GM19238 (cell line): ENCODE results near the gene NMUR2.

Experiments
- DNase-seq: peaks from one replicate; pipeline ENCODE4 v3.0.0; 2011; ENCODE audit warnings: low spot score; ENCODE audit not compliant: insufficient read length

Gene NMUR2

GRCh38 chr5:152405145-152405544, at the start of gene NMUR2:
TSS of gene NMUR2 (minus strand) at chr5:152405279. CDS start at chr5:152405113, 166 bp downstream.
- no peak for DNase-seq

GRCh38 chr5:152443935-152444334, 38.9 kb upstream of the NMUR2 start:
- no peak for DNase-seq

GRCh38 chr5:152439791-152440190, 34.7 kb upstream of the NMUR2 start:
- no peak for DNase-seq

GRCh38 chr5:152437866-152438265, 32.8 kb upstream of the NMUR2 start:
- no peak for DNase-seq

- no peak for DNase-seq
These were observed 22.6 kb upstream of the NMUR2 start for GRCh38 chr5:152427721-152428120.

- DNase-seq = no peak
These were observed 20.0 kb upstream of the NMUR2 start for GRCh38 chr5:152425083-152425482.

- DNase-seq = no peak
These were observed 19.4 kb upstream of the NMUR2 start for GRCh38 chr5:152424501-152424900.

- DNase-seq = no peak
These were observed 17.0 kb upstream of the NMUR2 start for GRCh38 chr5:152422081-152422480.

- no peak for DNase-seq
These were observed 7.0 kb upstream of the NMUR2 start for GRCh38 chr5:152412129-152412528.

- DNase-seq = no peak
These were observed 1.0 kb upstream of the NMUR2 start for GRCh38 chr5:152406082-152406481.

GRCh38 chr5:152404494-152404893, 585 bp downstream of the NMUR2 start:
- no peak for DNase-seq

GRCh38 chr5:152403046-152403445, 2.0 kb downstream of the NMUR2 start:
- DNase-seq = no peak

GRCh38 chr5:152400846-152401245, 4.2 kb downstream of the NMUR2 start:
- DNase-seq = no peak

- no peak for DNase-seq
These were observed 7.5 kb downstream of the NMUR2 start for GRCh38 chr5:152397581-152397980.

GRCh38 chr5:152393441-152393840, 11.6 kb downstream of the NMUR2 start:
- no peak for DNase-seq

GRCh38 chr5:152389208-152389849, 15.8 kb downstream of the NMUR2 start:
- DNase-seq = no peak

GRCh38 chr5:152388610-152389009, 16.5 kb downstream of the NMUR2 start:
- no peak for DNase-seq

GRCh38 chr5:152380415-152381123, 24.5 kb downstream of the NMUR2 start:
- DNase-seq = no peak

GRCh38 chr5:152379331-152379730, 25.7 kb downstream of the NMUR2 start:
- no peak for DNase-seq

- no peak for DNase-seq
These were observed 26.3 kb downstream of the NMUR2 start for GRCh38 chr5:152378730-152379129.

GRCh38 chr5:152376886-152377285, 28.2 kb downstream of the NMUR2 start:
- DNase-seq = no peak

GRCh38 chr5:152374711-152375275, 30.3 kb downstream of the NMUR2 start:
- no peak for DNase-seq

- no peak for DNase-seq
These were observed 32.2 kb downstream of the NMUR2 start for GRCh38 chr5:152372875-152373274.
